DND-41 (cell line): Measurements from ENCODE around the gene CASTOR1.

Experiments used
- CTCF ChIP-seq: IDR thresholded peaks from 2 replicates; pipeline ENCODE4 v1.5.1; 2012; ENCODE audit warnings: borderline replicate concordance, low read length, moderate library complexity, mild to moderate bottlenecking; ENCODE audit not compliant: poor library complexity, severe bottlenecking; ENCODE audit errors: extremely low read depth
- EZH2 ChIP-seq: IDR thresholded peaks from 3 replicates; pipeline ENCODE4 v1.6.1; 2012; ENCODE audit warnings: borderline replicate concordance, low read depth, mild to moderate bottlenecking, moderate library complexity, low read length, inconsistent platforms; ENCODE audit not compliant: severe bottlenecking

GRCh38 chr22:30321461-30321860, 32.2 kb upstream of the CASTOR1 start:
- TF ChIP-seq CTCF (no peak), EZH2 (no peak)
